Left colon (tissue), 2 donors: ENCODE results near the gene AKAP7. TPM values are rescaled to one million over a fixed set of nuclear protein-coding genes. Genes with fewer than 3 reads are reported as not detected.
"Not testable (repeated sequence)": the region's sequence is repeated elsewhere in the genome, so short reads cannot be mapped to it uniquely, and the experiment has no call there.

Experiments
- ATAC-seq: fragments of 200-7000 bp; cut with Tn5 transposase; one replicate; pipeline ENCODE4 v1.9.1; 2020; ENCODE audit warnings: mild to moderate bottlenecking, moderate library complexity
- DNase-seq, 2 donors: peaks; one replicate each; pipeline ENCODE4 v3.0.0-alpha.2; 2020
- intact Hi-C, 2 donors: fragments of 100-400 bp; cut with DNase I in 1 of 2; cut with micrococcal nuclease in 1 of 2; formaldehyde crosslinking; loops; one replicate each; pipeline versions ENCODE4 v1.11.2 to v1.14.0; 2022; cut with DNase I, micrococcal nuclease
- total RNA-seq, 2 donors: library from RNA; stranded (reverse); fragmentation: NEBNext Ultra II Directional; extraction: Animal tissue kit (Norgen Biotek cat#: 25700); gene quantifications; one replicate each; pipeline ENCODE4 v1.2.1, GENCODE V29; 2021
- donor health status: DM: no; HTN: no; CAD: no.
- donor health status: DM: yes; HTN: yes; CAD: no.

Gene AKAP7
- total RNA-seq, 2 donors from 2014 or later = 14.1 to 24.0 TPM

GRCh38 chr6:131317516-131317915 lies 182.2 kb downstream of the AKAP7 start:
- ATAC-seq = no peak
- DNase-seq = no peak
- intact Hi-C loops = no loop called here

- ATAC-seq = no peak
Observed at GRCh38 chr6:131321589-131321988, 186.3 kb downstream of the AKAP7 start.

GRCh38 chr6:131322125-131322524 lies 186.9 kb downstream of the AKAP7 start:
- ATAC-seq = no peak
- intact Hi-C loops = no loop called here
- no peak for DNase-seq

More at GRCh38 chr6:131321589-131321988, 186.3 kb downstream of the AKAP7 start:
- no peak for DNase-seq
- intact Hi-C loops = no loop called here

GRCh38 chr6:131325669-131326068 lies 190.4 kb downstream of the AKAP7 start:
- DNase-seq, ATAC-seq, intact Hi-C loops: not testable (repeated sequence)

- ATAC-seq, intact Hi-C loops, DNase-seq: not testable (repeated sequence)
Observed at GRCh38 chr6:131328727-131329126, 193.5 kb downstream of the AKAP7 start.

GRCh38 chr6:131331151-131331550 lies 195.9 kb downstream of the AKAP7 start:
- ATAC-seq (no peak), DNase-seq (no peak)
- intact Hi-C loops = no loop called here

GRCh38 chr6:131331873-131332781 lies 196.9 kb downstream of the AKAP7 start:
- ATAC-seq (no peak), DNase-seq (no peak)
- intact Hi-C loops = no loop called here

Other genes starting within 250 kb of the AKAP7 start
- 100 to 1,000 TPM in 1 of 2 donors, 10 to 100 TPM in 1; 77.7 to 104 TPM for gene EPB41L2, start 72.2 kb upstream of the AKAP7 start, total RNA-seq